ENCODE measurements around the gene ANKMY1.

The ANKMY1 gene

DNA sequence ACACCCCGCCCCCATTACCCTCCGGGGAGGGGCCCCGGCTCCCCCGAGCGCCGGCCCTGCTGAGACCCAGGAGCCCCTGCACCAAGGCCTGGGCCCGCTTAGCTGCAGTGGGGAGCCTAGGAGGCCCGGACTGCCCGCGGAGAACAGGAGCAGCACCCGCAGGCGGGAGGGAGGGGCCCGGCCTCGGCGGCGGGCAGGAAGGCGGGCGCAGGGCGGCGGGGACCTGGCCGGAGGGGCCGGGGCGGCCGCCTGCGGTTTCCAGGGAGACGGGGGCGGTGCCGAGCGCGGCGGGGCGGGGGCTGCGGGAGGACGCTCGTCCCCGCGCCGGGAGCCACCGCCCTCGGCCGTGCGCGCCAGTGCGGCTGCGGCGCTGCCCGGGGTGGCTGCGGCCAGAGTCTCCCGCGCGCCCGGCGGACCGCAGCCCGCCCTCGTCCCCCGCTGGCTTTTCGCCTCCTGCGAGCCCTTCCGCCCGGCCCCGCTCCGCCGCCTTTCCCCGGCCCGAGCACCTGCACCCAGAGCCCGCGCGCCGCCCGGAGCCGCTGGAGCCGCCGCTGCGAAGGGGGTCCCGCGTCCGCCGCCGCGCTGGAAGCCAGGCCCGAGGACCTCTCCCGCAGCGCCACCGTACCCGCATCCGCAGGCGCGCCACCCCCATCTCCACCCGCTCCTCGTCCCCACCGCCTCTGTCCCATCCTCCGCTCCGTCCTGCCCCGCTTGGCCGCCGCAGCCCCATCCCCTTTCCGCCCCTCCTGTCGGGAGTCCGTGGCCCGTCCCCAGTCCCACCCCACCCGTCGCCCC is 105.1 kb downstream of the ANKMY1 start:
- TF ChIP-seq, protein P1, sequence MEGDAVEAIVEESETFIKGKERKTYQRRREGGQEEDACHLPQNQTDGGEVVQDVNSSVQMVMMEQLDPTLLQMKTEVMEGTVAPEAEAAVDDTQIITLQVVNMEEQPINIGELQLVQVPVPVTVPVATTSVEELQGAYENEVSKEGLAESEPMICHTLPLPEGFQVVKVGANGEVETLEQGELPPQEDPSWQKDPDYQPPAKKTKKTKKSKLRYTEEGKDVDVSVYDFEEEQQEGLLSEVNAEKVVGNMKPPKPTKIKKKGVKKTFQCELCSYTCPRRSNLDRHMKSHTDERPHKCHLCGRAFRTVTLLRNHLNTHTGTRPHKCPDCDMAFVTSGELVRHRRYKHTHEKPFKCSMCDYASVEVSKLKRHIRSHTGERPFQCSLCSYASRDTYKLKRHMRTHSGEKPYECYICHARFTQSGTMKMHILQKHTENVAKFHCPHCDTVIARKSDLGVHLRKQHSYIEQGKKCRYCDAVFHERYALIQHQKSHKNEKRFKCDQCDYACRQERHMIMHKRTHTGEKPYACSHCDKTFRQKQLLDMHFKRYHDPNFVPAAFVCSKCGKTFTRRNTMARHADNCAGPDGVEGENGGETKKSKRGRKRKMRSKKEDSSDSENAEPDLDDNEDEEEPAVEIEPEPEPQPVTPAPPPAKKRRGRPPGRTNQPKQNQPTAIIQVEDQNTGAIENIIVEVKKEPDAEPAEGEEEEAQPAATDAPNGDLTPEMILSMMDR (IDR thresholded peaks at IDR 0.05) = no peak

GRCh38 chr2:240451791-240452461 is 105.9 kb downstream of the ANKMY1 start:
- no peak overlapping the region for H3K27ac ChIP-seq

More for the DNA sequence above, 105.1 kb downstream of the ANKMY1 start:
- no peaks in the 10 kb centered on the region for H3K27me3 ChIP-seq
- peaks cover 0 to 58% (median 35%) of the 10 kb centered on the region in 4 donors for H3K4me1 ChIP-seq
- H3K36me3 ChIP-seq = no peaks in the 10 kb centered on the region
- no peaks in the 10 kb centered on the region for H3K9me3 ChIP-seq
- no peak overlapping the region for H3K27ac ChIP-seq
- H3K4me3 ChIP-seq = peak overlapping the region; percentile 61 to 83
- no peak for DNase-seq
- intact Hi-C loops (cut with DNase I; ENCODE audit: low total_unique reads) = loop anchor here (10.0 kb wide), 1 partner anchor 102 kb away; the partner anchor contains the start of gene ANKMY1

GRCh38 chr2:240451108-240451611 is 106.6 kb downstream of the ANKMY1 start:
- TF ChIP-seq, protein P1 (IDR thresholded peaks at IDR 0.05) = no peak
- DNase-seq = no peak
- intact Hi-C loops (cut with DNase I; ENCODE audit: low total_unique reads) = loop anchor here (10.0 kb wide), 1 partner anchor 104 kb away; the partner anchor contains the start of gene ANKMY1
- Histone ChIP-seq H3K36me3 (peaks cover 0 to 7% (median 2%) of the 10 kb centered on the region in 3 donors), H3K4me1 (peaks cover 0 to 59% (median 35%) of the 10 kb centered on the region in 4 donors), H3K4me3 (no peak overlapping the region), H3K27me3 (no peaks in the 10 kb centered on the region), H3K27ac (no peak overlapping the region), H3K9me3 (no peaks in the 10 kb centered on the region)

More at GRCh38 chr2:240451791-240452461, 105.9 kb downstream of the ANKMY1 start:
- TF ChIP-seq, protein P1 (IDR thresholded peaks at IDR 0.05) = no peak
- intact Hi-C loops (cut with DNase I; ENCODE audit: low total_unique reads) = loop anchor here (10.0 kb wide), 1 partner anchor 103 kb away; the partner anchor contains the start of gene ANKMY1
- DNase-seq = no peak
- H3K9me3 ChIP-seq = no peaks in the 10 kb centered on the region
- H3K4me1 ChIP-seq = peaks cover 0 to 60% (median 35%) of the 10 kb centered on the region in 4 donors
- no peaks in the 10 kb centered on the region for H3K36me3 ChIP-seq
- H3K4me3 ChIP-seq = peak overlapping the region; percentile 61 to 83
- no peaks in the 10 kb centered on the region for H3K27me3 ChIP-seq

DNA sequence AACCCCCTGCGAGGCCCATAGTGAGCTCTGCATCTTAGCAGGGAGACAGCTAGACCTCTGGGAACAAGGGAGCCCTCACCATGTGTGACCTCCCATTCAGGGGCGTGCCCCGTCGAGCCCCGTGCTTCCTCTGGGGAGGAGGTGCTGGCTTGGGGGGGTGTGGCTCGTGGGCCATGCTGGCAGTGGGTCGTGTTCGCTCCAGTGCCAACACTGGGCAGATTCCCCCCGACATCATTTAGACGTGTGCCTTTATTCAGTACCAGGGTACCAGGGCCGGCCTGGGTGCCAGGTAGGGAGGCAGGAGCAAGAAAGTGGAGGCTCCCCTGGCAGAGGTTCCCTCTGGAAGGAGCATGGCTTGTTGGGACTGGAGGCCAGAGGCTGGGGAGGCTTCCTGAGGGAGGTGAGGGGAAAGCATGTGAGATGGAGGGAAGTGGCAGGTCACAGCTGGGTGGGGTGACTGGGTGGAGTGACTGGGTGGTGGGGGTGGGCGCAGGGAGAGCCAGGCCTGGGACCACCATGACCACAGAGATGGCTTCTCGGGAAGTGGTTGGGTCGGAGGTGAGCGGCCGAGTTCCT is 107.2 kb downstream of the ANKMY1 start:
- intact Hi-C loops (cut with DNase I; ENCODE audit: low total_unique reads) = loop anchor here (10.0 kb wide), 1 partner anchor 104 kb away; the partner anchor contains the start of gene ANKMY1
- Histone ChIP-seq H3K4me1 (peaks cover 0 to 54% (median 32%) of the 10 kb centered on the region in 4 donors), H3K9me3 (no peaks in the 10 kb centered on the region), H3K27me3 (no peaks in the 10 kb centered on the region), H3K27ac (no peak overlapping the region), H3K36me3 (peaks cover 0 to 13% (median 5%) of the 10 kb centered on the region in 3 donors), H3K4me3 (no peak overlapping the region)
- TF ChIP-seq, protein P1 (IDR thresholded peaks at IDR 0.05) = no peak
- no peak for DNase-seq
